SU-DHL-6 (cell line): ENCODE data around the gene FBLN2.

Source experiments
- CTCF ChIP-seq: fragments of 200-600 bp; sonication (generic); IDR thresholded peaks from one replicate; pipeline ENCODE4 v1.5.1; 2017; ENCODE audit warnings: antibody characterized with exemption, mild to moderate bottlenecking, low read length, moderate library complexity; ENCODE audit not compliant: insufficient read depth, poor library complexity, severe bottlenecking
- EZH2phosphoT487 ChIP-seq: fragments of 200-600 bp; sonication (generic), shearing (Covaris generic); conservative IDR thresholded peaks from 2 replicates; pipeline ENCODE4 v1.6.1; 2018; ENCODE audit warnings: mild to moderate bottlenecking, antibody characterized with exemption, low read length, moderate library complexity, mixed read lengths

- no peak for TF ChIP-seq CTCF
- no peak for TF ChIP-seq EZH2phosphoT487
Observed at GRCh38 chr3:13583251-13584180, 34.6 kb downstream of the FBLN2 start.
